GM23338 (cell line): Measurements from ENCODE around the gene BLTP2. TPM values are rescaled to one million over a fixed set of nuclear protein-coding genes. Genes with fewer than 3 reads are reported as not detected.

Experiments
- ATAC-seq: fragments of 200-7000 bp; cut with Tn5 transposase; 3 replicates; pipeline ENCODE4 v1.9.1; 2020
- DNase-seq: peaks from one replicate; pipeline ENCODE4 v3.0.0-alpha.2; 2015; ENCODE audit warnings: low spot score
- H2AFZ ChIP-seq: fragments of 200-600 bp; sonication (generic); 2 replicates; pipeline ENCODE4 v1.8.0; 2016; ENCODE audit warnings: antibody characterized with exemption, mild to moderate bottlenecking, moderate library complexity
- H3F3A ChIP-seq: fragments of 200-600 bp; sonication (generic); replicated peaks from 2 replicates; pipeline ENCODE4 v1.8.0; 2017; ENCODE audit warnings: antibody characterized with exemption, mixed run types, low read depth
- H3K27ac ChIP-seq: fragments of 200-600 bp; sonication (generic); 2 replicates; pipeline ENCODE4 v1.6.1; 2016; ENCODE audit warnings: low read depth
- H3K27me3 ChIP-seq: fragments of 200-600 bp; sonication (generic); 2 replicates; pipeline ENCODE4 v1.8.0; 2016; ENCODE audit warnings: mild to moderate bottlenecking, mixed run types, moderate library complexity; ENCODE audit not compliant: insufficient read depth
- H3K36me3 ChIP-seq: fragments of 200-600 bp; sonication (generic); 2 replicates; pipeline ENCODE4 v1.8.0; 2016; ENCODE audit warnings: mild to moderate bottlenecking; ENCODE audit not compliant: insufficient read depth
- H3K4me1 ChIP-seq: fragments of 200-600 bp; sonication (generic); 2 replicates; pipeline ENCODE4 v1.8.0; 2016; ENCODE audit warnings: mild to moderate bottlenecking, moderate library complexity; ENCODE audit not compliant: insufficient read depth
- H3K4me2 ChIP-seq: fragments of 200-600 bp; sonication (generic); 2 replicates; pipeline ENCODE4 v1.7.1; 2017; ENCODE audit warnings: mixed run types
- H3K4me3 ChIP-seq: fragments of 200-600 bp; sonication (generic); 2 replicates; pipeline ENCODE4 v1.6.1; 2016; ENCODE audit warnings: mixed run types
- H3K79me2 ChIP-seq: fragments of 200-600 bp; sonication (generic); replicated peaks from 2 replicates; pipeline ENCODE4 v1.8.0; 2017; ENCODE audit warnings: mild to moderate bottlenecking; ENCODE audit not compliant: insufficient read depth
- H3K9me2 ChIP-seq: fragments of 200-600 bp; sonication (generic); 2 replicates; pipeline ENCODE4 v1.8.0; 2017; ENCODE audit not compliant: insufficient read depth
- H4K20me1 ChIP-seq: fragments of 200-600 bp; sonication (generic); replicated peaks from 2 replicates; pipeline ENCODE4 v1.8.0; 2017; ENCODE audit warnings: mild to moderate bottlenecking; ENCODE audit not compliant: insufficient read depth
- H3K27ac Mint-ChIP-seq: 2 replicates; pipeline ENCODE4 v1.8.0; 2020; ENCODE audit warnings: inconsistent platforms, mild to moderate bottlenecking, moderate library complexity, mixed read lengths
- H3K27me3 Mint-ChIP-seq: 3 replicates; pipeline ENCODE4 v1.8.0; 2022; ENCODE audit warnings: low read depth, mild to moderate bottlenecking, moderate library complexity, mixed read lengths, inconsistent platforms; ENCODE audit not compliant: insufficient read depth, poor library complexity
- H3K36me3 Mint-ChIP-seq: 3 replicates; pipeline ENCODE4 v1.8.0; 2021; ENCODE audit warnings: low read depth, mild to moderate bottlenecking, inconsistent platforms, moderate library complexity, mixed read lengths
- H3K4me1 Mint-ChIP-seq: 3 replicates; pipeline ENCODE4 v1.8.0; 2020; ENCODE audit warnings: mild to moderate bottlenecking, inconsistent platforms, mixed read lengths
- H3K4me3 Mint-ChIP-seq: 3 replicates; pipeline ENCODE4 v1.8.0; 2021; ENCODE audit warnings: moderate library complexity, mild to moderate bottlenecking, inconsistent platforms, mixed read lengths
- H3K9me3 Mint-ChIP-seq: 3 replicates; pipeline ENCODE4 v1.8.0; 2020; ENCODE audit warnings: moderate library complexity, mild to moderate bottlenecking, inconsistent platforms, mixed read lengths
- ETS1 ChIP-seq: IDR thresholded peaks from 2 replicates; pipeline ENCODE4 v1.6.1; 2016; ENCODE audit warnings: antibody characterized with exemption
- POLR2AphosphoS5 ChIP-seq: IDR thresholded peaks from 2 replicates; pipeline ENCODE4 v1.6.1; 2016; ENCODE audit warnings: antibody characterized with exemption, low read depth
- STAT1 ChIP-seq: IDR thresholded peaks from one replicate; pipeline ENCODE4 v1.6.1; 2016; ENCODE audit warnings: antibody characterized with exemption; ENCODE audit not compliant: unreplicated experiment
- ZNF462 ChIP-seq: fragments of 250-450 bp; sonication (Bioruptor Pico); IDR thresholded peaks from 2 replicates; pipeline ENCODE4 v1.5.0; 2020; ENCODE audit warnings: mild to moderate bottlenecking, moderate library complexity
- polyA plus RNA-seq: library from polyadenylated mRNA; unstranded; fragments of >200 nt; fragmentation: Nextera tagmentation; extraction: Ambion mirVana; gene quantifications from 2 replicates; pipeline ENCODE4 v1.2.1, GENCODE V29; 2016
- total RNA-seq: library from RNA; depleted of rRNA; stranded (reverse); fragments of >200 nt; shearing (Covaris generic); gene quantifications from 2 replicates; pipeline ENCODE4 v1.2.3, GENCODE V29; 2014

BLTP2 gene
- total and polyA plus RNA-seq, 2 experiments from 2014 or later, result 58.6 to 166 TPM

GRCh38 chr17:28645576-28645939 lies 600 bp upstream of the BLTP2 start:
- Histone ChIP-seq H3F3A (peaks cover 18% of the 10 kb centered on the region; the same call in 1 of the 2 replicates), H4K20me1 (peaks cover 21% of the 10 kb centered on the region), H3K4me1 (peaks cover 11% of the 10 kb centered on the region; the same call in 1 of the 2 replicates), H3K79me2 (peaks cover 35% of the 10 kb centered on the region), H3K4me3 (peak overlapping the region; percentile 94), H2AFZ (peak overlapping the region; percentile 75), H3K36me3 (peaks cover 29% of the 10 kb centered on the region), H3K27me3 (no peaks in the 10 kb centered on the region), H3K4me2 (peak overlapping the region; percentile 72), H3K9me2 (no peaks in the 10 kb centered on the region), H3K27ac (peak overlapping the region; percentile 43)
- H3K27me3 Mint-ChIP-seq, result peaks cover 9% of the 10 kb centered on the region
- H3K27ac Mint-ChIP-seq, result peak overlapping the region; percentile 92
- DNase-seq (no peak), ATAC-seq (no peak)
- no peak for TF ChIP-seq POLR2AphosphoS5
- no peak for TF ChIP-seq ZNF462 (CRISPR knock-in tag)
- TF ChIP-seq ETS1, result no peak
- TF ChIP-seq STAT1, result no peak
- peak overlapping the region; percentile 91 for H3K4me3 Mint-ChIP-seq
- peaks cover 22% of the 10 kb centered on the region for H3K4me1 Mint-ChIP-seq
- H3K36me3 Mint-ChIP-seq, result peaks cover 60% of the 10 kb centered on the region
- no peaks in the 10 kb centered on the region for H3K9me3 Mint-ChIP-seq
